Endodermal cell (in vitro differentiated cells): ENCODE data around the gene GRID1. TPM values are rescaled to one million over a fixed set of nuclear protein-coding genes. Genes with fewer than 3 reads are reported as not detected.

Experiments
- DNase-seq: peaks from one replicate; pipeline ENCODE4 v3.0.0-alpha.2; 2017
- H3K27ac ChIP-seq: 2 replicates; pipeline ENCODE4 v1.5.1; 2013; ENCODE audit warnings: mild to moderate bottlenecking, low read depth, low read length, moderate library complexity
- H3K27me3 ChIP-seq: 2 replicates; pipeline ENCODE4 v1.6.1; 2013; ENCODE audit warnings: mild to moderate bottlenecking, low read length, moderate library complexity; ENCODE audit not compliant: insufficient read depth, control insufficient read depth, poor library complexity, severe bottlenecking
- H3K36me3 ChIP-seq: 2 replicates; pipeline ENCODE4 v1.7.0; 2013; ENCODE audit warnings: mild to moderate bottlenecking, low read length, moderate library complexity; ENCODE audit not compliant: control insufficient read depth, insufficient read depth
- H3K4me1 ChIP-seq: one replicate; pipeline ENCODE4 v1.7.0; 2013; ENCODE audit warnings: low read length; ENCODE audit not compliant: control insufficient read depth, insufficient read depth
- H3K4me3 ChIP-seq: 2 replicates; pipeline ENCODE4 v1.5.1; 2013; ENCODE audit warnings: mild to moderate bottlenecking, low read length, moderate library complexity
- H3K9ac ChIP-seq: 2 replicates; pipeline ENCODE4 v1.6.1; 2013; ENCODE audit warnings: mild to moderate bottlenecking, low read length, moderate library complexity; ENCODE audit not compliant: poor library complexity, severe bottlenecking; ENCODE audit errors: extremely low read depth
- H3K9me3 ChIP-seq: 2 replicates; pipeline ENCODE4 v1.6.1; 2013; ENCODE audit warnings: mild to moderate bottlenecking, low read length, moderate library complexity; ENCODE audit not compliant: control insufficient read depth
- H3K27ac Mint-ChIP-seq: 2 replicates; pipeline ENCODE4 v1.8.0; 2020; ENCODE audit warnings: mixed read lengths
- H3K27me3 Mint-ChIP-seq: 2 replicates; pipeline ENCODE4 v1.8.0; 2021; ENCODE audit warnings: mild to moderate bottlenecking, mixed read lengths; ENCODE audit not compliant: insufficient read depth
- H3K36me3 Mint-ChIP-seq: 2 replicates; pipeline ENCODE4 v1.8.0; 2020; ENCODE audit warnings: low read depth, mixed read lengths
- H3K4me1 Mint-ChIP-seq: 2 replicates; pipeline ENCODE4 v1.8.0; 2020; ENCODE audit warnings: mixed read lengths
- H3K4me3 Mint-ChIP-seq: 2 replicates; pipeline ENCODE4 v1.8.0; 2020; ENCODE audit warnings: mild to moderate bottlenecking, moderate library complexity, mixed read lengths
- H3K9me3 Mint-ChIP-seq: 2 replicates; pipeline ENCODE4 v1.8.0; 2020; ENCODE audit warnings: mild to moderate bottlenecking, mixed read lengths
- CTCF ChIP-seq: fragments of 200-600 bp; sonication (generic); conservative IDR thresholded peaks from 2 replicates; pipeline ENCODE4 v1.5.0; 2021; ENCODE audit warnings: antibody characterized with exemption, mild to moderate bottlenecking
- WGBS, 2 experiments: methylation state at CpG; one replicate each; pipeline versions ENCODE4 v1.1.5 to v1.1.7; 2013; ENCODE audit warnings: missing lambda C conversion rate in 2 of 2, mixed read lengths in 1 of 2; ENCODE audit not compliant: insufficient coverage in 1 of 2, insufficient read length in 1 of 2; 5-methylcytosine and 5-hydroxymethylcytosine counted together
- total RNA-seq, 2 donors: library from RNA; stranded (reverse); fragmentation: NEBNext Ultra II Directional in 1 of 2; extraction: Animal tissue kit (Norgen Biotek cat#: 25700) in 1 of 2; gene quantifications; 2 replicates in 1 of 2; 3 replicates in 1 of 2; pipeline ENCODE4 v1.2.1, GENCODE V29; 2021

GRID1 gene
- total RNA-seq, 2 donors from 2014 or later = 0.13 to 0.53 TPM

GRCh38 chr10:86387178-86387794 lies 20.7 kb upstream of the GRID1 start:
- H3K4me1 ChIP-seq = no peaks in the 10 kb centered on the region
- no peak overlapping the region for H3K27ac ChIP-seq
- H3K36me3 Mint-ChIP-seq = no peaks in the 10 kb centered on the region
- no peak for DNase-seq
- 66% methylated on average over 7 of the region's 7 CpGs for WGBS, 2 experiments
- H3K9ac ChIP-seq = no peak overlapping the region
- H3K27me3 ChIP-seq = peaks cover 13% of the 10 kb centered on the region
- H3K4me1 Mint-ChIP-seq = peaks cover 16% of the 10 kb centered on the region
- TF ChIP-seq CTCF = peak; percentile 43
- H3K27ac Mint-ChIP-seq = no peak overlapping the region
- H3K4me3 ChIP-seq = no peak overlapping the region
- H3K9me3 ChIP-seq = no peaks in the 10 kb centered on the region
- no peak overlapping the region for H3K4me3 Mint-ChIP-seq
- H3K9me3 Mint-ChIP-seq = no peaks in the 10 kb centered on the region
- H3K27me3 Mint-ChIP-seq = peaks cover 52% of the 10 kb centered on the region
- no peaks in the 10 kb centered on the region for H3K36me3 ChIP-seq

- Mint-ChIP-seq H3K27me3 (peaks cover 43% of the 10 kb centered on the region), H3K4me1 (peaks cover 16% of the 10 kb centered on the region), H3K27ac (no peak overlapping the region), H3K9me3 (no peaks in the 10 kb centered on the region), H3K4me3 (no peak overlapping the region), H3K36me3 (no peaks in the 10 kb centered on the region)
- H3K27me3 ChIP-seq = peaks cover 2% of the 10 kb centered on the region
- no peaks in the 10 kb centered on the region for H3K9me3 ChIP-seq
- no peak overlapping the region for H3K27ac ChIP-seq
- no peaks in the 10 kb centered on the region for H3K36me3 ChIP-seq
- no peak overlapping the region for H3K9ac ChIP-seq
- H3K4me3 ChIP-seq = no peak overlapping the region
- 89% methylated on average over 3 of the region's 3 CpGs; no CpG with 5 or more reads in 1 of the 2 experiments for WGBS, 2 experiments
- DNase-seq = no peak
- no peak for TF ChIP-seq CTCF
- no peaks in the 10 kb centered on the region for H3K4me1 ChIP-seq
Measured at GRCh38 chr10:86385806-86386205, 19.2 kb upstream of the GRID1 start.

- H3K27me3 ChIP-seq = peaks cover 35% of the 10 kb centered on the region
- no peak overlapping the region for H3K4me3 ChIP-seq
- H3K9me3 ChIP-seq = no peaks in the 10 kb centered on the region
- H3K27ac Mint-ChIP-seq = no peak overlapping the region
- DNase-seq = no peak
- H3K27me3 Mint-ChIP-seq = peaks cover 53% of the 10 kb centered on the region
- no peaks in the 10 kb centered on the region for H3K36me3 Mint-ChIP-seq
- no peaks in the 10 kb centered on the region for H3K4me1 ChIP-seq
- WGBS, 2 experiments = 82% methylated on average over 5 to 6 of the region's 6 CpGs
- no peak overlapping the region for H3K27ac ChIP-seq
- no peak overlapping the region for H3K4me3 Mint-ChIP-seq
- H3K4me1 Mint-ChIP-seq = no peaks in the 10 kb centered on the region
- H3K9ac ChIP-seq = no peak overlapping the region
- no peak for TF ChIP-seq CTCF
- no peaks in the 10 kb centered on the region for H3K36me3 ChIP-seq
- H3K9me3 Mint-ChIP-seq = no peaks in the 10 kb centered on the region
Measured at GRCh38 chr10:86377797-86378146, 11.2 kb upstream of the GRID1 start.
